Sigmoid colon (tissue), 4 donors: ENCODE results near the gene KDR.

ENCODE experiments used
- POLR2A ChIP-seq, 2 donors: fragments of 450-650 bp; IDR thresholded peaks; one replicate each; pipeline ENCODE4 v1.6.1; 2016; ENCODE audit warnings: antibody characterized with exemption in 2 of 2, mild to moderate bottlenecking in 2 of 2, moderate library complexity in 2 of 2
- POLR2AphosphoS5 ChIP-seq, 4 donors: sonication (generic); formaldehyde crosslinking; IDR thresholded peaks; one replicate each; pipeline ENCODE4 v1.6.1; 2017; ENCODE audit warnings: antibody characterized with exemption in 4 of 4
- TF ChIP-seq, protein P1 (sequence below), 4 experiments: fragments of 450-650 bp in 3 of 4; fragments of 200-600 bp in 1 of 4; IDR thresholded peaks; one replicate each; pipeline ENCODE4 v1.5.1; 2016 to 2019; ENCODE audit warnings: antibody characterized with exemption in 4 of 4, mild to moderate bottlenecking in 3 of 4, moderate library complexity in 2 of 4

DNA sequence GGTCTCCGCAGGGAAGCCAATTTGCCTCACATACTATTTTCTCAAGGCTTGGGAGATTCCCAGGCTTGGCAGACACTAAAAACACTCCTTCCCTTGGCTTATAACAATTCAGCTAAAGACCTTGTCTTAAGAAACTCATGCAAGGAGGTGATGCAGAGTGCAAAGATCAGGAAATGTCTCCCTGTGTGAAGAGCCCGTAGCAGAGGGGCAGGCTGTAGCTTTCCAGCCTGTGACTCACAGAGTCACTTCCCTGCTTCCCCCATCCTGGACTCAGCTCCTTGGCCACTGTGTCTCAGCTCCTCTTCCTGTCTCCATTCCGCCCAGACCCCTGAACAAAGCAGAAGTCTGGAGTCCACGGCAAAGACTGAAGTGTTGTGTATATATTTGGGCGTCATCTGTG is 56.1 kb downstream of the KDR start:
- no peak for TF ChIP-seq POLR2A (IDR thresholded peaks at IDR 0.05)
- TF ChIP-seq, protein P1, sequence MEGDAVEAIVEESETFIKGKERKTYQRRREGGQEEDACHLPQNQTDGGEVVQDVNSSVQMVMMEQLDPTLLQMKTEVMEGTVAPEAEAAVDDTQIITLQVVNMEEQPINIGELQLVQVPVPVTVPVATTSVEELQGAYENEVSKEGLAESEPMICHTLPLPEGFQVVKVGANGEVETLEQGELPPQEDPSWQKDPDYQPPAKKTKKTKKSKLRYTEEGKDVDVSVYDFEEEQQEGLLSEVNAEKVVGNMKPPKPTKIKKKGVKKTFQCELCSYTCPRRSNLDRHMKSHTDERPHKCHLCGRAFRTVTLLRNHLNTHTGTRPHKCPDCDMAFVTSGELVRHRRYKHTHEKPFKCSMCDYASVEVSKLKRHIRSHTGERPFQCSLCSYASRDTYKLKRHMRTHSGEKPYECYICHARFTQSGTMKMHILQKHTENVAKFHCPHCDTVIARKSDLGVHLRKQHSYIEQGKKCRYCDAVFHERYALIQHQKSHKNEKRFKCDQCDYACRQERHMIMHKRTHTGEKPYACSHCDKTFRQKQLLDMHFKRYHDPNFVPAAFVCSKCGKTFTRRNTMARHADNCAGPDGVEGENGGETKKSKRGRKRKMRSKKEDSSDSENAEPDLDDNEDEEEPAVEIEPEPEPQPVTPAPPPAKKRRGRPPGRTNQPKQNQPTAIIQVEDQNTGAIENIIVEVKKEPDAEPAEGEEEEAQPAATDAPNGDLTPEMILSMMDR (IDR thresholded peaks at IDR 0.05): no peak
- no peak for TF ChIP-seq POLR2AphosphoS5 (IDR thresholded peaks at IDR 0.05)
